Activated T-cell treated with anti-CD3 and anti-CD28 coated beads, Interleukin-2, amount 50 U/mL, for 72 hours (primary cell): ENCODE measurements around the gene ZMIZ1. TPM values are rescaled to one million over a fixed set of nuclear protein-coding genes. Genes with fewer than 3 reads are reported as not detected.
"Not testable (repeated sequence)": the region's sequence is repeated elsewhere in the genome, so short reads cannot be mapped to it uniquely, and the experiment has no call there.

Experiments used
- ATAC-seq, 2 donors: fragments of 150-1000 bp; cut with Tn5 transposase; replicated peaks in 1 of 2; 2 replicates each; pipeline ENCODE4 v1.10.0; 2021; ENCODE audit warnings: moderate library complexity in 2 of 2, mild to moderate bottlenecking in 1 of 2
- DNase-seq, 2 donors: peaks; one replicate each; pipeline ENCODE4 v3.0.0; 2021 to 2022; ENCODE audit warnings: mixed read lengths in 1 of 2
- H3K27ac Mint-ChIP-seq: one replicate; pipeline ENCODE4 v1.8.0; 2022; ENCODE audit warnings: mild to moderate bottlenecking, moderate library complexity, mixed read lengths
- H3K27me3 Mint-ChIP-seq: one replicate; pipeline ENCODE4 v1.8.0; 2022; ENCODE audit warnings: low read depth, mixed read lengths
- H3K36me3 Mint-ChIP-seq, 2 donors: one replicate each; pipeline ENCODE4 v1.8.0; 2022; ENCODE audit warnings: mixed read lengths in 2 of 2, mild to moderate bottlenecking in 1 of 2; ENCODE audit not compliant: insufficient read depth in 2 of 2
- H3K4me1 Mint-ChIP-seq: one replicate; pipeline ENCODE4 v1.8.0; 2022; ENCODE audit warnings: low read depth, mixed read lengths
- H3K4me3 Mint-ChIP-seq, 2 donors: one replicate each; pipeline ENCODE4 v1.8.0; 2022; ENCODE audit warnings: mild to moderate bottlenecking in 2 of 2, mixed read lengths in 2 of 2, moderate library complexity in 2 of 2
- H3K9me3 Mint-ChIP-seq, 2 donors: one replicate each; pipeline ENCODE4 v1.8.0; 2022; ENCODE audit warnings: mixed read lengths in 2 of 2
- total RNA-seq, 2 donors: library from RNA; stranded (reverse); gene quantifications; one replicate each; pipeline ENCODE4 v1.2.3, GENCODE V29; 2022

Gene ZMIZ1
- total RNA-seq, 2 donors from 2014 or later = 30.6 to 37.8 TPM

DNA sequence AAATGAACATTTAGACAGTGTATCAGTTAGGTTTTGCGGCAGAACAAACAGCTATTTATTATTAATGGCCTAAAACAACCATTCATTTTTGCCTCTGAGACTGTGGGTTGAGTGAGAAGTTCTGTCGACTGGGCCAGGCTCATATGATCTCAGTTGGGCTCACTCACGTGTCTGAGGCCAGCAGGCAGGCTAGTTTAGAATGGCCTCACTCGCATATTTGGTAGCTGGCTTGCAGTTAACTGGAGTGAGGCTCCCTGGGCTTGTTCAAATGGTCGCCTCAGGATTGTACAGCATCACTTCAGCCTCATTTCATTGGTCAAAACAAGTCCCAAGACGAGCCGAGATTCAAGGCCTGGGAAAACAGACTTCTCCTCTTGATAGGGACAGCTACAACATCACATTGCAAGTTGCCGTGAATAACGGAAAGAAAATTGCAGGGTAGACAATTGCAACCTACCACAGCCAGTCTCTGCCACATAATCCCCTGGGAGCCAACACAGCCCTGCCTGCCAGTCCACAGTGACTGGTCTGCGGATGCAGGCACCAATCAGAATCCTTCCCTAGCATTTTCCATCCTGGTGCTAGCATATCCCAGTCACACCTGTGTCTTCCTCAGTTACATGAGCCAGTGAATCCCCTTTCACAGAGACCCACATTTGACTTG, 255.4 kb downstream of the ZMIZ1 start:
- H3K27me3 Mint-ChIP-seq = no peaks in the 10 kb centered on the region
- H3K36me3 Mint-ChIP-seq = peaks cover 3 to 5% of the 10 kb centered on the region in 2 donors
- H3K9me3 Mint-ChIP-seq = peaks cover 0 to 7% of the 10 kb centered on the region in 2 donors
- H3K27ac Mint-ChIP-seq = no peak overlapping the region
- H3K4me3 Mint-ChIP-seq = no peak overlapping the region
- ATAC-seq = no peak
- H3K4me1 Mint-ChIP-seq = peaks cover 59% of the 10 kb centered on the region
- DNase-seq = no peak

DNA sequence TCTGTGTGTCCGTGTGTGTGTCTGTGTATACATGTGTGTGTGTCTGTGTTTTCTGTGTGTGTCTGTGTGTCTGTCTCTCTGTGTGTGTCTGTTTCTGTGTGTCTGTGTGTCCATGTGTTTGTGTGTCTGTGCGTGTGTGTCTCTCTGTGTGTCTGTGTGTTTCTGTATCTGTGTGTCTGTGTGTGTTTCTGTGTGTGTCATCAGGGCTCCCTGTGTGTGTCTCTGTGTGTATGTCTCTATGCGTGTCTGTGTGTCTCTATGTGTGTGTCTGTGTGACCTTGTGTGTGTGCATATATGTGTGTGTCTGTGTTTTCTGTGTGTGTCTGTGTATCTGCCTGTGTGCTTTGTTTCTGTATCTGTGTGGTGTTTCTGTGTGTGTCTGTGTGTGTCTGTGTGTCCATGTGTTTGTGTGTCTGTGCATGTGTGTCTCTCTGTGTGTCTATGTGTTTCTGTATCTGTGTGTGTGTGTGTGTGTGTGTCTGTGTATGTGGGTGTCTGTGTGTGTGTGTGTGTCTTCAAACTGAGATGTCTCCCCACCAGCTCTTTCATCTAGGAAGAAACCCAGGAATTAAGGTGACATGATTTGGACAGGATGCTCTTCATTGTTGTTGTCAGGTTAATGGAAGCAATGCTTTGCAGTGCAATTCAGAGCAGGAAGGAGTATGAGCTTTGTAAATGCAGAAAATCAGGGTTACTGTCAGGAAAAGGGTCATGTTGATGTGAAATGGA, 257.8 kb downstream of the ZMIZ1 start:
- no peak for DNase-seq
- H3K27ac Mint-ChIP-seq = no peak overlapping the region
- H3K36me3 Mint-ChIP-seq = no peaks in the 10 kb centered on the region
- no peak overlapping the region for H3K4me3 Mint-ChIP-seq
- H3K9me3 Mint-ChIP-seq = no peaks in the 10 kb centered on the region
- H3K4me1 Mint-ChIP-seq = peaks cover 53% of the 10 kb centered on the region
- ATAC-seq = no peak
- no peaks in the 10 kb centered on the region for H3K27me3 Mint-ChIP-seq

DNA sequence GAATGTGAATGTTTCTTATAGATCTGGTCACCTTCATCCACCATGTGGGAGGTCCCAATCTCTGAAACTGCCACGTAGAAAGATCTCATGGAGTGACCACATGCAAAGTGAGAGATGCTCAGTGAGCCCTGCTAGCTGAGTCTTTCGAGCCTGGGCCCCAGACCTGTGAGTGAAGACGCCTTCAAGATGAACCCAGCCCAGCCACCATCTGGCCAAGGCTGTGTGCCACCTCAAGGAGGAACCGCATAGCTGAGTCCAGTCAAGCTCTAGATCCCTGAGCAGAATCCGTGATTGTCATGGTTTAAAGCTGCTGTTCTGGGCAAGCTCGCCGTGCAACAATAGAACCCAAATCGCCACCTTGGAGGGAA, 258.3 kb downstream of the ZMIZ1 start:
- DNase-seq (no peak), ATAC-seq (no peak)
- Mint-ChIP-seq H3K4me1 (peaks cover 53% of the 10 kb centered on the region), H3K27ac (no peak overlapping the region), H3K27me3 (no peaks in the 10 kb centered on the region), H3K9me3 (no peaks in the 10 kb centered on the region), H3K36me3 (no peaks in the 10 kb centered on the region), H3K4me3 (no peak overlapping the region)

DNA sequence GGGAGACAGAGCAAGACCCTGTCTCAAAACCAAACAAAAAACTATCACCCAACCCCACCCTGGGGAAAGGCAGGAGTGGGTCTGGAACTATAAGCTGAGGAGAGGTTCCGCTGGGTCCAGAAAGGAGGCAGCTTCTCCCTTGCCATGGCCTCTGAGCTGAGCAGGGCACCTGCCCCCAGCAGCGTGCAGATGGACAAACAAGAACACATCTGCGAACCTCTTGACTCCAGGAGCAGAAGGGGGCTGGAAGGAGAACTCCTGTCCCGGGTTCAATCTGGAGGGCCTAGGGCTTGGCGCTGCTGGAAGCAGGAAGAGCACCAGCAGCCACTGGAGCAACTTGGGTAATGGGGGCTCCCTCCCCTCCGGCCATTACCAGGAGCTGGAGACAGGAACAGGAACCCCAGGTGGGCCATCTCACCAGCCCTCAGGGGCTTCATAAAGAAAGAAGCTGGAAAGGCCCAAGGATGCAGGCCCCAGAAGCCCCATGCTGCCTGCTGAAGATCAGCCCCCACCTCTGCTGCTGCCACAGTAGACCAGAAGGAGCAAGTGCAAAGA, 259.5 kb downstream of the ZMIZ1 start:
- Mint-ChIP-seq H3K27me3 (no peaks in the 10 kb centered on the region), H3K36me3 (no peaks in the 10 kb centered on the region), H3K9me3 (no peaks in the 10 kb centered on the region), H3K27ac (no peak overlapping the region), H3K4me3 (no peak overlapping the region), H3K4me1 (peaks cover 48% of the 10 kb centered on the region)
- DNase-seq (no peak), ATAC-seq (no peak)

DNA sequence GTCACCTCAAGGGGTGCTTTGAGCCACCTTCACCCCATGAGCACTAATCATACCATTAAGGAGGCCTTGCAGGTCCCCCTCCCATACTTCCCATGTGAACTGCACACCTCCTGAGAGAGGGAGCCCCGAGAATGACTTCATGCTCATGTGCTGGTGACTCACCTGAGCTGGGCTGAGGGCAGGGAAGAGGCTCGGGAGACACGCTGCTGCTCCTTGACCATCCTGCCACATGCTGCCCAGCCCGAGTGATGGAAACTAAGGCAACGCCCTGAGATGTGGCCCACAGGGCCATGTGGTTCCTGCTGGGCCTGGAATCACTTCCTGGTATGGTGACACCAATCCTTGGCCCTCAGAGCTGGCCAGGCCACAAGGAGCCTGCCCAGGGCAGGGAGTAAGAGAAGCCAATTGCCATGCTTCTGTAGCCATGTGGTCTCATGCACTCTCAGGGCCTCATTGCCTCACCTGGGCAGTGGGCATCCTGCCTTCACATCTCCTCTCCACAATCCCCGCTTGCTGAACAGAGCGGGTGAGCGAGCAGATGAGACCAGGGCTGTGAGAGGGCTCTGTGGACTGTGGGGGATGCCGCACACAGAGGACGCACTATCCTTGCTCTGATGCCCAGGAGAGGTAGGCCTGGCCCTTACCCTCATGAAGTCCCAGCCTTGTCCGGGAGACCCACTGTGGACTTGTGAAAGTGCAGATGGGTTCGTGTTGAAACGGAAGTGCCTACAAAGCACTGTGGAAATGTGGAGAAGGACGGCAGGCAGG, 260.2 kb downstream of the ZMIZ1 start:
- no peak for ATAC-seq
- Mint-ChIP-seq H3K36me3 (peaks cover 1 to 2% of the 10 kb centered on the region in 2 donors), H3K9me3 (peaks cover 0 to 2% of the 10 kb centered on the region in 2 donors), H3K4me3 (no peak overlapping the region), H3K27ac (no peak overlapping the region), H3K4me1 (peaks cover 48% of the 10 kb centered on the region), H3K27me3 (no peaks in the 10 kb centered on the region)
- no peak for DNase-seq

DNA sequence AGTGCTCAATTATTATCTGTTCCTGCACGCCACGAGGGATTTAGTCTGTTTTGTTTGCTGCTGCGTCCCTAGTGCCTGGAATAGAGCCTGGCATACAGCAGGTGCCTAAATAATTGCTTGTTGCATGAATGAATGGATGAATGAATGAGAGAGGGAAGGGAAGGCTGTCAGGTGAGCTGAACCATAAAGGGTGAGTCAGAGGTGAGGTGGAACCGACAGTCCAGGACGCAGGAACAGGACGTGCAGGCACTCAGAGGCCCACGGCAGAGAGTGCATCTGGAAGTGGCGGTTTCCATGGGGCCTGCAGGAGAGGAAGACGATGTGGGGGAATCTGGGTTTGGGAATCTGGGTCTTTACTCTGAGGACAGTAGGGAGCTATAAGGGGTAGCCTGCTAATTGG, 260.8 kb downstream of the ZMIZ1 start:
- DNase-seq (no peak), ATAC-seq (no peak)
- H3K4me3 Mint-ChIP-seq = no peak overlapping the region
- peaks cover 48% of the 10 kb centered on the region for H3K4me1 Mint-ChIP-seq
- peaks cover 0 to 4% of the 10 kb centered on the region in 2 donors for H3K9me3 Mint-ChIP-seq
- H3K36me3 Mint-ChIP-seq = peaks cover 2 to 3% of the 10 kb centered on the region in 2 donors
- no peak overlapping the region for H3K27ac Mint-ChIP-seq
- H3K27me3 Mint-ChIP-seq = no peaks in the 10 kb centered on the region

DNA sequence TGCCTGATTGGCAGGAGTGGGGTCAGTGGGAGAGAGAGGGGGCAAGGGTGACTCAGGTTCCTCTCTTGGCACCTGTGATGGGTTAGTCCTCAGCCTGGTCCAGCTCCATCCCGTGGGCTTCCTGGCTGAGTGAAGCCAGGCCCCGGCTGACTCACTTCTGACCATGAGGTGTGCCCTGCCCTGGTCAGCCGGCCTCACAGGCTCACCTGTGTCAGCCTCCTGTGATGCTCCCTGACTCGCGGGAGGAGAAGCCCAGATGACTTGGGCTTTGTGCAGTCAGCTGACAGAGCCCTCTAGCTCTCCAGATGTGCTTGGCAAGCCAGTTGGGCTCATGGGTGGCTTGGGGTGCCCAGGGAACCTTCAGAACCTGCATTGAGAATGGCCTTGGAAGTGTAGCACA, 262.5 kb downstream of the ZMIZ1 start:
- Mint-ChIP-seq H3K4me3 (peak overlapping the region; percentile 19 to 67), H3K27me3 (no peaks in the 10 kb centered on the region), H3K36me3 (peaks cover 2 to 3% of the 10 kb centered on the region in 2 donors), H3K27ac (no peak overlapping the region), H3K9me3 (peaks cover 0 to 4% of the 10 kb centered on the region in 2 donors), H3K4me1 (peaks cover 56% of the 10 kb centered on the region)
- peak; percentile 26 to 31 for ATAC-seq
- DNase-seq = peak in 1 of 2 donors; percentile 29

DNA sequence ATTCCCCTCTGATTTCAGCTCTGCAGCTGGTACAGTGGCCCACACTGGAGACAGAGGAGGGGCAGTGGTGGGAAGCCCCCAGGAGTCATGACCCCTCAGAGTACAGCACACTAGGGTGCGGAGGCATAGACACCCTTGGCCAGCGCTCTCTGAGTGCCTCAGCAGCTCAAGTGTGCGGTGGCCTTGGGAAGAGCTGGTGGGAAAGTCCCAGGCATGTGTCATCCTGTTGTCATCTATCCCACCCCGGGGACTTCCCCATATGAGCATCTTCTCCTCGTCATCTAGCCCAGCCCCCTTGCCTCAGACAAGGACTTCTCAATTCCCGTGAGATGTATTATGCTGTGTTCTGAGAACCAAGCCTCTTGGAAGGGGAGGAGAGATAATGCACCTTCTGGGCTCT, 262.9 kb downstream of the ZMIZ1 start:
- DNase-seq (peak; percentile 87 to 92), ATAC-seq (peak; percentile 98)
- peaks cover 56% of the 10 kb centered on the region for H3K4me1 Mint-ChIP-seq
- no peaks in the 10 kb centered on the region for H3K27me3 Mint-ChIP-seq
- peaks cover 2 to 3% of the 10 kb centered on the region in 2 donors for H3K36me3 Mint-ChIP-seq
- peak overlapping the region; percentile 80 for H3K27ac Mint-ChIP-seq
- peak overlapping the region; percentile 19 to 67 for H3K4me3 Mint-ChIP-seq
- peaks cover 0 to 4% of the 10 kb centered on the region in 2 donors for H3K9me3 Mint-ChIP-seq

DNA sequence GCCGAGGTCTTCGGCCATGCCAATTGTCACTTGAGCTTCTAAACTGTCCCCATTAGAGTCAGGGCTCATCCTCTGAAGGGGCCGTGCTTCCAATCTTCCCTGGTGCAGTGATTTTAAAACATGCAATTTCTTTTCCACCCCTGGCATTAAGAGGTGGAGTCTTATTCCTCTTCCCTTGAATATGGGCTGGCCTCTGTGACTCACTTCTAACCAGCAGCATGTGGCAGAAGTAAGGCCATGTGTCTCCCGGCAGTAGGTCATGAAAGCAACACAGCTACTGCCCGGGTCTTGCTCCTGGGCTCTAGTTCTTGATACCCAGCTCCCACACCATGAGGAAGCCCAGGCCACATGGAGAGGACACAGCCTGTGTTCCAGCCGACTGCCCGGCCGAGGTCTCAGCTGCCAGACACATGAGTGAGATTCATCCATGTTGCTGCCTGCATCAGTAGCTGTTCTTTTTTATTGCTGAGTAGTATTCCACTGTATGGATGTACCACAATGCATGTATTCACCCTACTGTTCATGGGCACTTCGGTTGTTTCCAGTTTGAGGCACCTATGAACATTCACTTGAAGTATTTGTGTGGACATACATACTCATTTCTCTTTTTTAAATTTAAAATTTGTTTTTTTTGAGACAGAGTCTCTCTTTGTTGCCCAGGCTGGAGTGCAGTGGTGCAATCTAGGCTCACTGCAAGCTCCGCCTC, 264.0 kb downstream of the ZMIZ1 start:
- H3K36me3 Mint-ChIP-seq, H3K4me3 Mint-ChIP-seq, H3K27ac Mint-ChIP-seq, ATAC-seq, H3K27me3 Mint-ChIP-seq, DNase-seq, H3K9me3 Mint-ChIP-seq: not testable (repeated sequence)
- peaks cover 56% of the 10 kb centered on the region for H3K4me1 Mint-ChIP-seq

DNA sequence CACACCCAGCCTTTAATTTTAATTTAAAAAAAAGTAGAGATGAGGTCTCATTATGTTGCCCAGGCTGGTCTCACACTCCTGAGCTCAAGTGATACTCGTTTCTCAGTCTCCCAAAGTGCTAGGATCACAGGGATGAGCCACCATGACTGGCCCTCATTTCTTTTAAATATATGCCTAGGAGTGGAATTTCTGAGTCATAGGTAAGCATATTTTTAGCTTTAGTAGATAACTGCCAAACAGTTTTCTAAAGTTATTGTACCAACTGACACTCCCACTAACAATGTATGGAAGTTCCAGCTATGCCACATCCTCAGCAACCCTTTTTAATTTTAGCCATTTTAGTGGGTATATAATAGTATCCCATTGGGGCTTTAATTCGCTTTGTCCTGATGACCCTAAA, 264.7 kb downstream of the ZMIZ1 start:
- Mint-ChIP-seq H3K27ac (peak overlapping the region; percentile 76), H3K36me3 (peaks cover 2 to 7% of the 10 kb centered on the region in 2 donors), H3K4me1 (peaks cover 56% of the 10 kb centered on the region), H3K4me3 (peak overlapping the region in 1 of 2 donors; percentile 37), H3K9me3 (peaks cover 2 to 6% of the 10 kb centered on the region in 2 donors), H3K27me3 (no peaks in the 10 kb centered on the region)
- ATAC-seq = no peak
- no peak for DNase-seq

DNA sequence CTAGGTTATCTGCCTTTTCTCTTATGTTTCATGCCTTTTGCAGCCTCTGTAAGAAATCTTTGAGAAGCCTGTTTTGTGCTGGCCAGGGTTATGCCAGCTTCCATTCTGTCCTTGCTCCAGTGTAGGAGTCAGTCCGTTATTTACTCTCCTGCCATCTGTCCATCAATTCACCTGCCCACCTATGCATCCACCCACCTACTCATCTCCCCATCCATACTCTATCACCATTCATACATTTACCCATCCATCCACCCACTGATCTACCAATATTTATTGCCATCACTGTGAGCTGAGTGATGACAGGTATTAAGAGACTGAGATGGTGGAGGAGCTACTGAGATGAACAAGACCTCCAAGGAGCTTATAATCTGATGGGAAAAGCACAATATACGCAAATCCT, 265.8 kb downstream of the ZMIZ1 start:
- no peak for ATAC-seq
- H3K27ac Mint-ChIP-seq = no peak overlapping the region
- peaks cover 2 to 6% of the 10 kb centered on the region in 2 donors for H3K9me3 Mint-ChIP-seq
- H3K4me3 Mint-ChIP-seq = no peak overlapping the region
- DNase-seq = no peak
- H3K27me3 Mint-ChIP-seq = no peaks in the 10 kb centered on the region
- H3K4me1 Mint-ChIP-seq = peaks cover 54% of the 10 kb centered on the region
- H3K36me3 Mint-ChIP-seq = peaks cover 2 to 7% of the 10 kb centered on the region in 2 donors

DNA sequence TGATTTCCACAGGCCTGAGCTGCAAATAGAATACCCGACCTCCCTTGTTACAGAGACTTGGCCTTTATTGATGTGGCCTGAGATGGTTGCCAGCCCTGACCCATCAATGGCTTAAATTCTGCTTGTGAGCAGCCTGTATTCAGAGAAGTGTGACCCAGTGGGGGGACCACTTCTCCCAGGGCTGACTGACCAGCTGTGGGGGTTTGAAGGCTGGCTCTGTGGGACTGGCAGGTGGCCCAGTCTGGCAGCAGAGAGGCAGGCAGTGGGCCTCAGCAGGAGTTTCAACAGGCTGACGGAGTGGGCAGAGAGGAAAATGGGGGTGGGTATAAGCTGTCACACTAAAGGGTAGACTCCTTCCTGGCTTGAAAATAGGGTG, 266.3 kb downstream of the ZMIZ1 start:
- H3K9me3 Mint-ChIP-seq = peaks cover 2 to 6% of the 10 kb centered on the region in 2 donors
- H3K4me3 Mint-ChIP-seq = no peak overlapping the region
- no peaks in the 10 kb centered on the region for H3K27me3 Mint-ChIP-seq
- no peak overlapping the region for H3K27ac Mint-ChIP-seq
- ATAC-seq (no peak), DNase-seq (no peak)
- peaks cover 51% of the 10 kb centered on the region for H3K4me1 Mint-ChIP-seq
- H3K36me3 Mint-ChIP-seq = peaks cover 2 to 7% of the 10 kb centered on the region in 2 donors
